ENCODE measurements around the gene STAT4. TPM values are rescaled to one million over a fixed set of nuclear protein-coding genes. Genes with fewer than 3 reads are reported as not detected.

STAT4 gene
- total RNA-seq, 1 experiment from 2014 or later, result 0.33 TPM

GRCh38 chr2:191029280-191029950, 121.4 kb downstream of the STAT4 start:
- no peak overlapping the region for H3K14ac ChIP-seq (ENCODE audit: insufficient read depth, low read length)

More at GRCh38 chr2:191029280-191029950, 121.4 kb downstream of the STAT4 start:
- H3K27me3 ChIP-seq (ENCODE audit: insufficient read depth, low read length), result no peaks in the 10 kb centered on the region
- no peak overlapping the region for H3K9ac ChIP-seq (ENCODE audit: extremely low read depth, insufficient read length, low read length)
- Mint-ChIP-seq H3K36me3 (ENCODE audit: insufficient read depth in 1 of 3, low read depth in 3 of 3) (no peaks in the 10 kb centered on the region), H3K4me1 (peaks cover 8 to 12% of the 10 kb centered on the region in 2 experiments), H3K9me3 (no peaks in the 10 kb centered on the region), H3K27ac (no peak overlapping the region), H3K4me3 (no peak overlapping the region), H3K27me3 (ENCODE audit: low read depth) (no peaks in the 10 kb centered on the region; the same call in 1 of the 2 replicates)
- no peaks in the 10 kb centered on the region for H3K79me1 ChIP-seq (ENCODE audit: insufficient read depth, low read depth, low read length, poor library complexity, severe bottlenecking)
- H3K27ac ChIP-seq (ENCODE audit: insufficient read length, low read depth, low read length), result no peak overlapping the region
- no peak overlapping the region for H2AFZ ChIP-seq (ENCODE audit: low read length)
- no peaks in the 10 kb centered on the region; the same call in 1 of the 2 replicates for H3K4me1 ChIP-seq (ENCODE audit: insufficient read depth, low read length)
- H3K4me2 ChIP-seq (ENCODE audit: insufficient read depth, insufficient read length, low read length), result no peak overlapping the region
- no peak overlapping the region for H2BK5ac ChIP-seq (ENCODE audit: insufficient read length, low read length)
- no peak overlapping the region for H3K18ac ChIP-seq (ENCODE audit: insufficient read length, low read depth, low read length)
- no peak overlapping the region for H2BK15ac ChIP-seq (ENCODE audit: low read depth, low read length)
- no peak overlapping the region for H2AK5ac ChIP-seq (ENCODE audit: insufficient read length, low read length)
- H3K9me3 ChIP-seq (ENCODE audit: control insufficient read depth, low read depth, low read length), result no peaks in the 10 kb centered on the region
- H4K20me1 ChIP-seq (ENCODE audit: control insufficient read depth, insufficient read depth, insufficient read length), result no peaks in the 10 kb centered on the region
- H4K5ac ChIP-seq (ENCODE audit: insufficient read length, low read depth, low read length), result no peak overlapping the region
- H3K79me2 ChIP-seq (ENCODE audit: insufficient read depth, low read length), result no peaks in the 10 kb centered on the region
- no peak for DNase-seq
- H3K4ac ChIP-seq (ENCODE audit: low read depth, low read length), result no peak overlapping the region
- H4K91ac ChIP-seq (ENCODE audit: insufficient read length, low read depth, low read length), result no peak overlapping the region
- H2BK12ac ChIP-seq (ENCODE audit: insufficient read length, low read depth, low read length), result no peak overlapping the region
- H3K23me2 ChIP-seq (ENCODE audit: insufficient read length, low read depth, low read length, poor library complexity, severe bottlenecking), result no peaks in the 10 kb centered on the region
- no peak overlapping the region for H3K23ac ChIP-seq (ENCODE audit: insufficient read length, low read depth, low read length)
- no peak overlapping the region for H3T11ph ChIP-seq (ENCODE audit: low read length)
- no peak for TF ChIP-seq CTCF (conservative IDR thresholded peaks at IDR 0.05)
- no peak overlapping the region for H2BK20ac ChIP-seq (ENCODE audit: low read depth, low read length, poor library complexity, severe bottlenecking)
- no peak overlapping the region for H3K56ac ChIP-seq (ENCODE audit: insufficient read length, low read depth, low read length)
- H2BK120ac ChIP-seq (ENCODE audit: low read depth, low read length, poor library complexity, severe bottlenecking), result no peak overlapping the region
- 100% methylated on average over 1 of the region's 10 CpGs for WGBS (ENCODE audit: extremely low coverage, insufficient read length, low lambda C conversion rate)
- no peak overlapping the region for H4K8ac ChIP-seq (replicated peaks; ENCODE audit: insufficient read length, low read depth, low read length)
